SK-N-SH treated with all-trans-retinoic acid at 6 μM for 48 hours (cell line): ENCODE measurements around the gene CSF1.

ENCODE experiments used
- BACH2 ChIP-seq: fragments of 250-450 bp; sonication (Bioruptor Pico); IDR thresholded peaks from 2 replicates; pipeline ENCODE4 v1.9.0; 2021; ENCODE audit warnings: mild to moderate bottlenecking, borderline replicate concordance
- ESRRG ChIP-seq: fragments of 250-450 bp; sonication (Bioruptor Pico); IDR thresholded peaks from 2 replicates; pipeline ENCODE4 v1.6.1; 2021; ENCODE audit warnings: mild to moderate bottlenecking
- RARB ChIP-seq: fragments of 250-450 bp; sonication (Bioruptor Pico); IDR thresholded peaks from 2 replicates; pipeline ENCODE4 v1.8.0; 2021; ENCODE audit warnings: mild to moderate bottlenecking, moderate library complexity
- TOX ChIP-seq: fragments of 250-450 bp; sonication (Bioruptor Pico); IDR thresholded peaks from 2 replicates; pipeline ENCODE4 v1.8.0; 2021; ENCODE audit warnings: mild to moderate bottlenecking, moderate library complexity, borderline replicate concordance
- ZFP30 ChIP-seq: fragments of 450-650 bp; formaldehyde crosslinking; IDR thresholded peaks from 2 replicates; pipeline ENCODE4 v1.5.0; 2022; ENCODE audit warnings: mild to moderate bottlenecking, moderate library complexity
- ZNF70 ChIP-seq: fragments of 450-650 bp; formaldehyde crosslinking; IDR thresholded peaks from 2 replicates; pipeline ENCODE4 v1.5.0; 2020; ENCODE audit warnings: mild to moderate bottlenecking, moderate library complexity
- ZNF8 ChIP-seq: fragments of 450-650 bp; formaldehyde crosslinking; IDR thresholded peaks from 2 replicates; pipeline ENCODE4 v1.5.0; 2020; ENCODE audit warnings: mild to moderate bottlenecking, moderate library complexity
- TF ChIP-seq, protein P1 (sequence below): fragments of 250-450 bp; sonication (Bioruptor Pico); IDR thresholded peaks from 2 replicates; pipeline ENCODE4 v1.5.0; 2020; ENCODE audit warnings: mild to moderate bottlenecking, moderate library complexity
- TF ChIP-seq, protein P2 (sequence below): fragments of 250-450 bp; sonication (Bioruptor Pico); IDR thresholded peaks from 2 replicates; pipeline ENCODE4 v1.8.0; 2021; ENCODE audit warnings: low read depth, mild to moderate bottlenecking, moderate library complexity, borderline replicate concordance

DNA sequence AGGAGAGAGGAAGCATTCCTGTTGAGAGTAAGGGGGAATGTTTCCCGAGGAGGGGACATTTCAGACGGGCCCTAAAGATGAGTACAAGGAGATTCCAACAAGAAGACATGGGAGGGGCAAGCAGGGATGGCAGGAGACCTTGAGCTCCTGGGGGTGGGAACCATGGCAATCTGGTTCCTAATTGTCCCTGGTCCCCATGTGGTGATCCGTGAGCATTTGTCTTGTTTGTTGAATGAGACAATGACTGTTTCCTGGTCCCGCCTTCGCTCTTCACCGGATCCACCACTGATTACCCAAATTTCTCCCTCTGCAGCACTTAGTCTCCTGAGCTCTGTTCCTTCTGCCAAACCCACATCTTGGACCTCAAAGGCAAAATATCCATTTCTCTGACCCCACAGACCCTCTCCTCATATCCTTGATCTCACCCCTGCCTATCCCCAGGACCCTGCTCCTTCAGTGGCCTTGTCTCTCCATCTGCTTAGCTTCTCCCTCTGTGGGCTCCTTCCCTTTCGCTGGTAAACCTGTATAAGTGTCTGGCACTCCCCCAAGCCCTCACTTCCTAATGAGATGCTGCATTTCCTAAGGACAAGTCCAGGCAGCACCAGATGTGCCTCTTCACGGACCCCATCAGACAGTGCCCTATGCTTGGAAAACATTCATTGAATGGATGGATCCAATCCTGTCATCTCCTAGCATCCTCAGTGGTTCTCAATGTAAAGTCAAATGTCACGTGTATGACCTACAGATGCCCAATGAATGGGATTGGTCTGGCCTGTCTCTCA is 8.3 kb upstream of the CSF1 start:
- no peak for TF ChIP-seq RARB (CRISPR knock-in tag)
- no peak for TF ChIP-seq ZFP30 (CRISPR knock-in tag)
- no peak for TF ChIP-seq ZNF8 (CRISPR knock-in tag)
- TF ChIP-seq, protein P1, sequence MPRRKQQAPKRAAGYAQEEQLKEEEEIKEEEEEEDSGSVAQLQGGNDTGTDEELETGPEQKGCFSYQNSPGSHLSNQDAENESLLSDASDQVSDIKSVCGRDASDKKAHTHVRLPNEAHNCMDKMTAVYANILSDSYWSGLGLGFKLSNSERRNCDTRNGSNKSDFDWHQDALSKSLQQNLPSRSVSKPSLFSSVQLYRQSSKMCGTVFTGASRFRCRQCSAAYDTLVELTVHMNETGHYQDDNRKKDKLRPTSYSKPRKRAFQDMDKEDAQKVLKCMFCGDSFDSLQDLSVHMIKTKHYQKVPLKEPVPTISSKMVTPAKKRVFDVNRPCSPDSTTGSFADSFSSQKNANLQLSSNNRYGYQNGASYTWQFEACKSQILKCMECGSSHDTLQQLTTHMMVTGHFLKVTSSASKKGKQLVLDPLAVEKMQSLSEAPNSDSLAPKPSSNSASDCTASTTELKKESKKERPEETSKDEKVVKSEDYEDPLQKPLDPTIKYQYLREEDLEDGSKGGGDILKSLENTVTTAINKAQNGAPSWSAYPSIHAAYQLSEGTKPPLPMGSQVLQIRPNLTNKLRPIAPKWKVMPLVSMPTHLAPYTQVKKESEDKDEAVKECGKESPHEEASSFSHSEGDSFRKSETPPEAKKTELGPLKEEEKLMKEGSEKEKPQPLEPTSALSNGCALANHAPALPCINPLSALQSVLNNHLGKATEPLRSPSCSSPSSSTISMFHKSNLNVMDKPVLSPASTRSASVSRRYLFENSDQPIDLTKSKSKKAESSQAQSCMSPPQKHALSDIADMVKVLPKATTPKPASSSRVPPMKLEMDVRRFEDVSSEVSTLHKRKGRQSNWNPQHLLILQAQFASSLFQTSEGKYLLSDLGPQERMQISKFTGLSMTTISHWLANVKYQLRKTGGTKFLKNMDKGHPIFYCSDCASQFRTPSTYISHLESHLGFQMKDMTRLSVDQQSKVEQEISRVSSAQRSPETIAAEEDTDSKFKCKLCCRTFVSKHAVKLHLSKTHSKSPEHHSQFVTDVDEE (CRISPR knock-in tag), result no peak
- TF ChIP-seq, protein P2, sequence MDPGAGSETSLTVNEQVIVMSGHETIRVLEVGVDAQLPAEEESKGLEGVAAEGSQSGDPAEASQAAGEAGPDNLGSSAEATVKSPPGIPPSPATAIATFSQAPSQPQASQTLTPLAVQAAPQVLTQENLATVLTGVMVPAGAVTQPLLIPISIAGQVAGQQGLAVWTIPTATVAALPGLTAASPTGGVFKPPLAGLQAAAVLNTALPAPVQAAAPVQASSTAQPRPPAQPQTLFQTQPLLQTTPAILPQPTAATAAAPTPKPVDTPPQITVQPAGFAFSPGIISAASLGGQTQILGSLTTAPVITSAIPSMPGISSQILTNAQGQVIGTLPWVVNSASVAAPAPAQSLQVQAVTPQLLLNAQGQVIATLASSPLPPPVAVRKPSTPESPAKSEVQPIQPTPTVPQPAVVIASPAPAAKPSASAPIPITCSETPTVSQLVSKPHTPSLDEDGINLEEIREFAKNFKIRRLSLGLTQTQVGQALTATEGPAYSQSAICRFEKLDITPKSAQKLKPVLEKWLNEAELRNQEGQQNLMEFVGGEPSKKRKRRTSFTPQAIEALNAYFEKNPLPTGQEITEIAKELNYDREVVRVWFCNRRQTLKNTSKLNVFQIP, result no peak
- no peak for TF ChIP-seq ZNF70 (CRISPR knock-in tag)
- TF ChIP-seq ESRRG, result no peak
- TF ChIP-seq BACH2 (CRISPR knock-in tag), result no peak
- no peak for TF ChIP-seq TOX (CRISPR knock-in tag)
